NCI-H526 (cell line): ENCODE results near the gene PNLIPRP2.

Experiments used
- DNase-seq, 2 experiments: peaks; one replicate each; lab custom pipeline; 2025; lab: John Stamatoyannopoulos, UW

Gene PNLIPRP2

GRCh38 chr10:116612107-116612769 lies 8.5 kb upstream of the PNLIPRP2 start:
- DNase-seq = no peak

GRCh38 chr10:116613471-116613870 lies 7.3 kb upstream of the PNLIPRP2 start:
- no peak for DNase-seq

- no peak for DNase-seq
These were observed 6.0 kb upstream of the PNLIPRP2 start for GRCh38 chr10:116614796-116615195.

- no peak for DNase-seq
These were observed 5.5 kb upstream of the PNLIPRP2 start for GRCh38 chr10:116615199-116615776.

GRCh38 chr10:116621476-116621875 lies 723 bp downstream of the PNLIPRP2 start:
- no peak for DNase-seq

GRCh38 chr10:116621934-116622655 lies 1.3 kb downstream of the PNLIPRP2 start:
- DNase-seq = no peak

- no peak for DNase-seq
These were observed 5.1 kb downstream of the PNLIPRP2 start for GRCh38 chr10:116625845-116626244.

GRCh38 chr10:116626815-116627214 lies 6.1 kb downstream of the PNLIPRP2 start:
- DNase-seq = no peak

- peak in 1 of 2 experiments; percentile 66 for DNase-seq
These were observed 6.7 kb downstream of the PNLIPRP2 start for GRCh38 chr10:116627386-116627933.

GRCh38 chr10:116629340-116629739 lies 8.6 kb downstream of the PNLIPRP2 start:
- DNase-seq = no peak

GRCh38 chr10:116630020-116630419 lies 9.3 kb downstream of the PNLIPRP2 start:
- DNase-seq = no peak

GRCh38 chr10:116631871-116632295 lies 11.1 kb downstream of the PNLIPRP2 start:
- DNase-seq = no peak

GRCh38 chr10:116632596-116633215 lies 12.0 kb downstream of the PNLIPRP2 start:
- DNase-seq = no peak

GRCh38 chr10:116633216-116633600 lies 12.5 kb downstream of the PNLIPRP2 start:
- DNase-seq = no peak

- DNase-seq = no peak
These were observed 13.6 kb downstream of the PNLIPRP2 start for GRCh38 chr10:116634126-116634975.

- DNase-seq = no peak
These were observed 15.6 kb downstream of the PNLIPRP2 start for GRCh38 chr10:116636385-116636784.

GRCh38 chr10:116636976-116637375 lies 16.2 kb downstream of the PNLIPRP2 start:
- no peak for DNase-seq

GRCh38 chr10:116637830-116638229 lies 17.1 kb downstream of the PNLIPRP2 start:
- DNase-seq = no peak

GRCh38 chr10:116646502-116646901 lies 25.7 kb downstream of the PNLIPRP2 start:
- no peak for DNase-seq

- no peak for DNase-seq
These were observed 28.1 kb downstream of the PNLIPRP2 start for GRCh38 chr10:116648903-116649302.

GRCh38 chr10:116653885-116654284 lies 33.1 kb downstream of the PNLIPRP2 start:
- no peak for DNase-seq

GRCh38 chr10:116654816-116655215 lies 34.1 kb downstream of the PNLIPRP2 start:
- no peak for DNase-seq
